ENCODE results near the gene DNAH14. TPM values are rescaled to one million over a fixed set of nuclear protein-coding genes. Genes with fewer than 3 reads are reported as not detected.

The DNAH14 gene
- total and polyA plus RNA-seq, 2 donors (not counting 3 experiments of a cell fraction or from before 2014, with no cell fraction given), result 1.5 to 7.1 TPM

DNA sequence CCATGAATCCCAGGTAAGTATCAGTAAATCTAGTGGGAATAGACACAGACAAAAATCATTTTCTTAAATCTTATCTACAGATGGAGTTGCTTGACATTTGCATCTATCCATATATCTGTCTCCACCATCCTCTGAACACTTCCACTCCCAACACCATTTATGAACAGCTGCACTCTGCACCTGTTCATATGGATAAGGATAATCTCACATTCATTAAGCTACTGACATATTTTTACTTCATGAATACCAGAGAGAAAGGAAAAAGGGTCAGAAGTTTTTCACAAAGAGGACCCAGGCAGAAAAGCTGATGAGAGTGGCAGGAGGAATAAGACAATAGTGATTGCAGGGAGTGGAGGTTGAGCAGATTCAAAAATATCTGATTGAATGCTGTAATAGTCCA lies 222.6 kb downstream of the DNAH14 start:
- Histone ChIP-seq H4K20me1 (replicated peaks; ENCODE audit: control insufficient read depth, extremely low read depth, insufficient read depth, low read length) (no peaks in the 10 kb centered on the region), H3K36me3 (ENCODE audit: control insufficient read depth in 2 of 2, extremely low read depth in 1 of 2, insufficient read depth in 2 of 2, low read length in 2 of 2) (no peaks in the 10 kb centered on the region), H3K27me3 (ENCODE audit: control insufficient read depth in 2 of 2, insufficient read depth in 2 of 2, low read length in 2 of 2) (no peaks in the 10 kb centered on the region), H3K9me1 (replicated peaks; ENCODE audit: control insufficient read depth, extremely low read depth, insufficient read depth, low read length) (no peaks in the 10 kb centered on the region), H3K4me2 (ENCODE audit: insufficient read depth, low read length) (no peak overlapping the region), H3K27ac (ENCODE audit: insufficient read depth, low read depth, low read length) (no peak overlapping the region), H2AFZ (ENCODE audit: low read depth, low read length) (no peak overlapping the region), H3K9me3 (replicated peaks; ENCODE audit: control insufficient read depth, insufficient read depth, low read length) (no peaks in the 10 kb centered on the region), H3K4me1 (ENCODE audit: control insufficient read depth, extremely low read depth, insufficient read depth, low read length) (peaks cover 10% of the 10 kb centered on the region), H3K9ac (replicated peaks; ENCODE audit: extremely low read depth, insufficient read depth, low read length) (no peak overlapping the region), H3K79me2 (ENCODE audit: control insufficient read depth, insufficient read depth, low read length) (no peaks in the 10 kb centered on the region), H3K4me3 (replicated peaks in 1 of 3; ENCODE audit: insufficient read depth in 1 of 3, low read depth in 1 of 3, low read length in 3 of 3) (no peak overlapping the region)
- FAIRE-seq (no peak), DNase-seq (ENCODE audit: low read depth, low spot score) (no peak)
- BruUV-seq (replicated peaks), result no TSS peak
- dilution Hi-C loops (cut with MboI; ENCODE audit: extremely low pct_ligation_motif_present, low sequenced_read_pairs) (no loop called here), intact Hi-C loops (cut with micrococcal nuclease) (no loop called here)
- TF ChIP-seq POLR2AphosphoS5 (IDR thresholded peaks at IDR 0.05; ENCODE audit: insufficient read depth, low read depth, low read length) (no peak), GATA2 (IDR thresholded peaks at IDR 0.05; ENCODE audit: insufficient read depth, insufficient read length, low read depth, low read length) (no peak), MYC (IDR thresholded peaks at IDR 0.05; ENCODE audit: low read depth, low read length) (no peak), JUN (IDR thresholded peaks at IDR 0.05; ENCODE audit: borderline replicate concordance, insufficient read depth, insufficient read length, low read depth) (no peak), EZH2 (IDR thresholded peaks at IDR 0.05; ENCODE audit: borderline replicate concordance, low read depth, low read length, severe bottlenecking) (no peak), FOS (IDR thresholded peaks at IDR 0.05; ENCODE audit: borderline replicate concordance, insufficient read depth, low read length) (no peak), POLR2A (IDR thresholded peaks at IDR 0.05; ENCODE audit: low read depth, low read length) (no peak)
- TF ChIP-seq, protein P1, sequence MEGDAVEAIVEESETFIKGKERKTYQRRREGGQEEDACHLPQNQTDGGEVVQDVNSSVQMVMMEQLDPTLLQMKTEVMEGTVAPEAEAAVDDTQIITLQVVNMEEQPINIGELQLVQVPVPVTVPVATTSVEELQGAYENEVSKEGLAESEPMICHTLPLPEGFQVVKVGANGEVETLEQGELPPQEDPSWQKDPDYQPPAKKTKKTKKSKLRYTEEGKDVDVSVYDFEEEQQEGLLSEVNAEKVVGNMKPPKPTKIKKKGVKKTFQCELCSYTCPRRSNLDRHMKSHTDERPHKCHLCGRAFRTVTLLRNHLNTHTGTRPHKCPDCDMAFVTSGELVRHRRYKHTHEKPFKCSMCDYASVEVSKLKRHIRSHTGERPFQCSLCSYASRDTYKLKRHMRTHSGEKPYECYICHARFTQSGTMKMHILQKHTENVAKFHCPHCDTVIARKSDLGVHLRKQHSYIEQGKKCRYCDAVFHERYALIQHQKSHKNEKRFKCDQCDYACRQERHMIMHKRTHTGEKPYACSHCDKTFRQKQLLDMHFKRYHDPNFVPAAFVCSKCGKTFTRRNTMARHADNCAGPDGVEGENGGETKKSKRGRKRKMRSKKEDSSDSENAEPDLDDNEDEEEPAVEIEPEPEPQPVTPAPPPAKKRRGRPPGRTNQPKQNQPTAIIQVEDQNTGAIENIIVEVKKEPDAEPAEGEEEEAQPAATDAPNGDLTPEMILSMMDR (IDR thresholded peaks at IDR 0.05; ENCODE audit: extremely low read depth in 1 of 2, insufficient read depth in 1 of 2, low read depth in 1 of 2, low read length in 2 of 2), result no peak
- TF ChIP-seq, protein P2, sequence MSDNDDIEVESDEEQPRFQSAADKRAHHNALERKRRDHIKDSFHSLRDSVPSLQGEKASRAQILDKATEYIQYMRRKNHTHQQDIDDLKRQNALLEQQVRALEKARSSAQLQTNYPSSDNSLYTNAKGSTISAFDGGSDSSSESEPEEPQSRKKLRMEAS (IDR thresholded peaks at IDR 0.05; ENCODE audit: insufficient read depth, insufficient read length), result no peak
- POLR2A ChIA-PET, result no interaction called here
- CTCF ChIA-PET, result interaction anchor here (1.2 kb wide), 1 partner anchor 166 kb away, joined by 3 read pairs; no protein-coding TSS in a partner anchor

Measured in endothelial cell of umbilical vein (primary cell).